ENCODE measurements around the gene EFCAB8.
"Not testable (repeated sequence)": the region's sequence is repeated elsewhere in the genome, so short reads cannot be mapped to it uniquely, and the experiment has no call there.

The EFCAB8 gene

GRCh38 chr20:32841632-32842031, 17.1 kb upstream of the EFCAB8 start:
- DNase-seq = no peak

GRCh38 chr20:32842688-32843524, 15.8 kb upstream of the EFCAB8 start:
- no peak for DNase-seq

- DNase-seq = no peak
Measured at GRCh38 chr20:32845786-32846185, 12.9 kb upstream of the EFCAB8 start.

GRCh38 chr20:32846852-32847251, 11.9 kb upstream of the EFCAB8 start:
- DNase-seq = no peak

GRCh38 chr20:32847964-32848363, 10.8 kb upstream of the EFCAB8 start:
- no peak for DNase-seq

- DNase-seq = no peak
Measured at GRCh38 chr20:32848846-32849245, 9.9 kb upstream of the EFCAB8 start.

- no peak for DNase-seq
Measured at GRCh38 chr20:32849577-32849976, 9.1 kb upstream of the EFCAB8 start.

- no peak for DNase-seq
Measured at GRCh38 chr20:32855387-32855786, 3.3 kb upstream of the EFCAB8 start.

- DNase-seq = no peak
Measured at GRCh38 chr20:32858189-32858588, 534 bp upstream of the EFCAB8 start.

- no peak for DNase-seq
Measured at GRCh38 chr20:32861446-32861845, 2.7 kb downstream of the EFCAB8 start.

GRCh38 chr20:32869562-32869961, 10.8 kb downstream of the EFCAB8 start:
- no peak for DNase-seq

GRCh38 chr20:32870526-32870925, 11.8 kb downstream of the EFCAB8 start:
- DNase-seq = not testable (repeated sequence)

GRCh38 chr20:32870985-32871384, 12.3 kb downstream of the EFCAB8 start:
- DNase-seq = no peak

- DNase-seq = no peak
Measured at GRCh38 chr20:32871627-32872160, 13.0 kb downstream of the EFCAB8 start.

GRCh38 chr20:32872266-32872665, 13.5 kb downstream of the EFCAB8 start:
- DNase-seq = no peak

GRCh38 chr20:32875673-32876072, 16.9 kb downstream of the EFCAB8 start:
- no peak for DNase-seq

GRCh38 chr20:32877507-32877906, 18.8 kb downstream of the EFCAB8 start:
- DNase-seq = no peak

- DNase-seq = no peak
Measured at GRCh38 chr20:32878820-32879219, 20.1 kb downstream of the EFCAB8 start.

GRCh38 chr20:32879538-32879937, 20.8 kb downstream of the EFCAB8 start:
- DNase-seq = no peak

- no peak for DNase-seq
Measured at GRCh38 chr20:32880635-32881034, 21.9 kb downstream of the EFCAB8 start.

- no peak for DNase-seq
Measured at GRCh38 chr20:32883081-32883480, 24.4 kb downstream of the EFCAB8 start.

GRCh38 chr20:32885185-32885584, 26.5 kb downstream of the EFCAB8 start:
- no peak for DNase-seq

GRCh38 chr20:32885952-32886351, 27.2 kb downstream of the EFCAB8 start:
- no peak for DNase-seq

GRCh38 chr20:32886652-32887051, 27.9 kb downstream of the EFCAB8 start:
- DNase-seq = no peak

- DNase-seq = no peak
Measured at GRCh38 chr20:32887492-32887891, 28.8 kb downstream of the EFCAB8 start.
